H1 (cell line): Measurements from ENCODE around the gene POLDIP2. TPM values are rescaled to one million over a fixed set of nuclear protein-coding genes. Genes with fewer than 3 reads are reported as not detected.

Experiments
- CTCF ChIA-PET: fragments of 300-600 bp; sonication (Branson Sonifier 250); formaldehyde crosslinking; loops from one replicate; lab custom pipeline; 2021; ENCODE audit not compliant: partially characterized antibody; lab: Charles Lee
- POLR2A ChIA-PET: fragments of 300-600 bp; sonication (Branson Sonifier 250); formaldehyde crosslinking; loops from one replicate; lab custom pipeline; 2021; ENCODE audit warnings: inconsistent platforms; ENCODE audit not compliant: partially characterized antibody; lab: Charles Lee
- DNase-seq, 2 experiments: peaks; one replicate each; pipeline versions ENCODE4 v3.0.0 to v3.0.0-alpha.2; 2010 to 2022; ENCODE audit warnings: low spot score in 2 of 2, low read depth in 1 of 2, mixed read lengths in 1 of 2
- FAIRE-seq: peaks from 2 replicates; lab custom pipeline; 2011; peaks lifted over from hg19 to GRCh38; lab: Jason Lieb, UNC
- H2AFZ ChIP-seq: 2 replicates; pipeline ENCODE4 v1.8.1; 2012; ENCODE audit warnings: low read length, inconsistent platforms
- H2AK5ac ChIP-seq: 2 replicates; pipeline ENCODE4 v1.6.1; 2013; ENCODE audit warnings: low read depth, low read length
- H2BK120ac ChIP-seq: replicated peaks from 2 replicates; pipeline ENCODE3; 2013; ENCODE audit warnings: low read depth, low read length, inconsistent platforms
- H2BK12ac ChIP-seq: 2 replicates; pipeline ENCODE4 v1.6.1; 2013; ENCODE audit warnings: low read depth, low read length
- H2BK15ac ChIP-seq: 2 replicates; pipeline ENCODE4 v1.6.1; 2013; ENCODE audit warnings: low read length
- H2BK20ac ChIP-seq: 2 replicates; pipeline ENCODE4 v1.6.1; 2013; ENCODE audit warnings: low read length
- H2BK5ac ChIP-seq: 2 replicates; pipeline ENCODE4 v1.6.1; 2013; ENCODE audit warnings: low read depth, low read length
- H3K14ac ChIP-seq: 2 replicates; pipeline ENCODE4 v1.6.1; 2013; ENCODE audit warnings: inconsistent platforms; ENCODE audit not compliant: insufficient read length
- H3K18ac ChIP-seq: 2 replicates; pipeline ENCODE4 v1.6.1; 2013; ENCODE audit warnings: low read length; ENCODE audit errors: extremely low read depth
- H3K23ac ChIP-seq: 2 replicates; pipeline ENCODE4 v1.6.1; 2013; ENCODE audit warnings: inconsistent platforms; ENCODE audit not compliant: insufficient read length
- H3K23me2 ChIP-seq: 2 replicates; pipeline ENCODE4 v1.6.1; 2013; ENCODE audit warnings: low read depth, low read length
- H3K27ac ChIP-seq: 2 replicates; pipeline ENCODE4 v1.6.1; 2011; ENCODE audit warnings: low read depth, low read length, inconsistent platforms
- H3K27me3 ChIP-seq, 4 experiments: replicated peaks in 1 of 4; 1 replicate in 1 of 4; 2 replicates in 3 of 4; pipeline versions ENCODE4 v1.6.1 to v1.8.1; 2011 to 2013; ENCODE audit warnings: low read length in 3 of 4, mild to moderate bottlenecking in 3 of 4, inconsistent platforms in 2 of 4, mixed read lengths in 2 of 4, moderate library complexity in 1 of 4; ENCODE audit not compliant: control insufficient read depth in 3 of 4, insufficient read depth in 3 of 4; ENCODE audit errors: extremely low read depth in 1 of 4
- H3K36me3 ChIP-seq, 4 experiments: 2 replicates each; pipeline versions ENCODE4 v1.6.1 to v1.8.1; 2011 to 2013; ENCODE audit warnings: mild to moderate bottlenecking in 4 of 4, low read length in 3 of 4, moderate library complexity in 2 of 4, control low read depth in 1 of 4, inconsistent platforms in 1 of 4; ENCODE audit not compliant: insufficient read depth in 4 of 4, control insufficient read depth in 2 of 4
- H3K4ac ChIP-seq: replicated peaks from 2 replicates; pipeline ENCODE3; 2013; ENCODE audit warnings: low read length, low read depth, mixed read lengths, inconsistent platforms; ENCODE audit not compliant: insufficient read length
- H3K4me1 ChIP-seq, 4 experiments: replicated peaks in 1 of 4; 1 replicate in 1 of 4; 2 replicates in 3 of 4; pipeline versions ENCODE4 v1.6.1 to v1.8.1; 2011 to 2013; ENCODE audit warnings: low read length in 3 of 4, inconsistent platforms in 2 of 4, mixed read lengths in 1 of 4; ENCODE audit not compliant: insufficient read depth in 4 of 4, control insufficient read depth in 3 of 4
- H3K4me2 ChIP-seq, 2 experiments: 2 replicates each; pipeline versions ENCODE4 v1.6.1 to v1.8.1; 2011 to 2013; ENCODE audit warnings: low read depth in 2 of 2, low read length in 2 of 2, control low read depth in 1 of 2, inconsistent platforms in 1 of 2, mild to moderate bottlenecking in 1 of 2; ENCODE audit not compliant: insufficient read depth in 1 of 2
- H3K4me3 ChIP-seq, 4 experiments: fragments of 200-600, 300-600 bp in 1 of 4; sonication (generic), shearing (Covaris generic), sonication (Bioruptor Twin) in 1 of 4; 2 replicates each; pipeline versions ENCODE4 v1.5.1 to v1.8.1; 2011 to 2016; ENCODE audit warnings: low read length in 4 of 4, low read depth in 3 of 4, control low read depth in 2 of 4, inconsistent platforms in 2 of 4, mild to moderate bottlenecking in 2 of 4, mixed read lengths in 1 of 4, moderate library complexity in 1 of 4; ENCODE audit not compliant: insufficient read depth in 2 of 4; ENCODE audit errors: extremely low read depth in 1 of 4
- H3K56ac ChIP-seq: replicated peaks from 2 replicates; pipeline ENCODE3; 2013; ENCODE audit warnings: low read depth, mild to moderate bottlenecking, mixed read lengths, low read length, inconsistent platforms; ENCODE audit not compliant: insufficient read length
- H3K79me1 ChIP-seq: 2 replicates; pipeline ENCODE4 v1.6.1; 2013; ENCODE audit warnings: low read depth, low read length, control low read depth
- H3K79me2 ChIP-seq, 2 experiments: 2 replicates each; pipeline versions ENCODE4 v1.6.1 to v1.8.1; 2012 to 2013; ENCODE audit warnings: low read length in 2 of 2, mild to moderate bottlenecking in 2 of 2, inconsistent platforms in 1 of 2; ENCODE audit not compliant: insufficient read depth in 2 of 2, control insufficient read depth in 1 of 2
- H3K9ac ChIP-seq, 4 experiments: replicated peaks in 1 of 4; 1 replicate in 1 of 4; 2 replicates in 3 of 4; pipeline versions ENCODE4 v1.6.1 to v1.8.1; 2011 to 2013; ENCODE audit warnings: low read depth in 3 of 4, low read length in 3 of 4, control low read depth in 2 of 4, mild to moderate bottlenecking in 2 of 4, moderate library complexity in 2 of 4, inconsistent platforms in 1 of 4; ENCODE audit errors: extremely low read depth in 1 of 4
- H3K9me3 ChIP-seq, 2 experiments: 2 replicates each; pipeline versions ENCODE4 v1.6.1 to v1.8.1; 2012 to 2013; ENCODE audit warnings: mild to moderate bottlenecking in 2 of 2, moderate library complexity in 2 of 2, control low read depth in 1 of 2, inconsistent platforms in 1 of 2, low read depth in 1 of 2, low read length in 1 of 2, mixed read lengths in 1 of 2; ENCODE audit not compliant: insufficient read depth in 2 of 2
- H4K20me1 ChIP-seq, 2 experiments: replicated peaks in 1 of 2; 2 replicates each; pipeline versions ENCODE3 to v1.8.1; 2011 to 2013; ENCODE audit warnings: inconsistent platforms in 2 of 2, low read length in 2 of 2, mild to moderate bottlenecking in 1 of 2; ENCODE audit not compliant: insufficient read depth in 2 of 2, control insufficient read depth in 1 of 2
- H4K5ac ChIP-seq: 2 replicates; pipeline ENCODE4 v1.6.1; 2013; ENCODE audit warnings: low read length, low read depth, mixed read lengths, inconsistent platforms; ENCODE audit not compliant: insufficient read length
- H4K8ac ChIP-seq: 2 replicates; pipeline ENCODE4 v1.8.0; 2013; ENCODE audit warnings: mild to moderate bottlenecking, moderate library complexity, low read length, inconsistent platforms; ENCODE audit not compliant: insufficient read depth; ENCODE audit errors: extremely low read depth
- H4K91ac ChIP-seq: replicated peaks from 2 replicates; pipeline ENCODE3; 2013; ENCODE audit warnings: low read length, mixed read lengths, inconsistent platforms; ENCODE audit not compliant: insufficient read length
- CBX8 ChIP-seq: fragments of 300-800, 300-1000 bp; sonication (generic); IDR thresholded peaks from 2 replicates; pipeline ENCODE4 v1.7.1; 2016; ENCODE audit warnings: low read depth, low read length, borderline replicate concordance
- MAFK ChIP-seq: IDR thresholded peaks from 2 replicates; pipeline ENCODE4 v1.6.1; 2012; ENCODE audit warnings: low read depth, mild to moderate bottlenecking, improper control_type of control experiment, low read length
- WGBS, 2 experiments: shearing (Covaris generic) in 1 of 2; methylation state at CpG; one replicate each; pipeline versions ENCODE4 v1.1.6 to v1.1.7; 2013 to 2015; ENCODE audit warnings: low lambda C conversion rate in 2 of 2, mixed read lengths in 2 of 2, inconsistent platforms in 1 of 2, low coverage in 1 of 2, missing lambda C conversion rate in 1 of 2; ENCODE audit not compliant: insufficient replicate concordance in 2 of 2, insufficient coverage in 1 of 2, insufficient read length in 1 of 2; ENCODE audit errors: extremely low coverage in 1 of 2, missing lambda C conversion rate in 1 of 2; 5-methylcytosine and 5-hydroxymethylcytosine counted together
- polyA plus RNA-seq, 7 experiments: library from polyadenylated mRNA; depleted of rRNA in 3 of 7; stranded (reverse) in 5 of 7; unstranded in 2 of 7; fragments of >200 nt in 5 of 7; fragments of 200-250 nt in 2 of 7; gene quantifications; 1 replicate in 5 of 7; 2 replicates in 1 of 7; 4 replicates in 1 of 7; pipeline versions ENCODE4 v1.2.1 to v1.2.3, GENCODE V29; 2011 to 2013; ENCODE audit warnings: missing spikeins in 2 of 7, mixed read lengths in 2 of 7
- total RNA-seq: library from RNA; stranded (reverse); fragmentation: NEBNext Ultra II Directional; extraction: Animal tissue kit (Norgen Biotek cat#: 25700); gene quantifications from 2 replicates; pipeline ENCODE4 v1.2.1, GENCODE V29; 2021

POLDIP2 gene
- total and polyA plus RNA-seq, 2 of the 8 experiments (the other 6 are each of a cell fraction or from before 2014, with no cell fraction given): 74.0 to 76.1 TPM

GRCh38 chr17:28344011-28344410, 13.3 kb downstream of the POLDIP2 start:
- Histone ChIP-seq H2AFZ (no peak overlapping the region), H3K36me3 (peaks cover 13 to 44% (median 35%) of the 10 kb centered on the region in 4 experiments), H3K27ac (no peak overlapping the region), H3K4me2 (no peak overlapping the region), H3K18ac (no peak overlapping the region), H4K5ac (no peak overlapping the region), H2BK120ac (no peak overlapping the region), H3K27me3 (no peaks in the 10 kb centered on the region), H3K56ac (no peak overlapping the region), H3K4ac (no peak overlapping the region), H3K79me1 (peaks cover 3% of the 10 kb centered on the region; the same call in 1 of the 2 replicates), H2BK12ac (no peak overlapping the region), H3K79me2 (no peaks in the 10 kb centered on the region), H2BK15ac (no peak overlapping the region), H3K9me3 (no peaks in the 10 kb centered on the region), H2BK20ac (no peak overlapping the region), H3K4me1 (peaks cover 0 to 4% (median 0%) of the 10 kb centered on the region in 4 experiments; a peak in 3 of 7 replicates), H3K23me2 (no peaks in the 10 kb centered on the region), H3K9ac (no peak overlapping the region), H3K23ac (no peak overlapping the region), H2BK5ac (no peak overlapping the region; the same call in 1 of the 2 replicates), H2AK5ac (no peak overlapping the region), H4K20me1 (peaks cover 11 to 17% of the 10 kb centered on the region in 2 experiments), H4K8ac (no peak overlapping the region), H4K91ac (no peak overlapping the region), H3K4me3 (no peak overlapping the region), H3K14ac (no peak overlapping the region)
- CTCF ChIA-PET: interaction anchor here (0.7 kb wide), 1 partner anchor 82 kb away, joined by 3 read pairs; no protein-coding TSS in a partner anchor
- TF ChIP-seq MAFK: no peak
- TF ChIP-seq CBX8: no peak
- WGBS, 2 experiments: 86% methylated on average over 9 of the region's 9 CpGs; no CpG with 5 or more reads in 1 of the 2 experiments
- POLR2A ChIA-PET: interaction anchor here (1.0 to 9.7 kb wide), 5 partner anchors 8 to 41 kb away, joined by 3 to 92 read pairs (median 5); partner anchors contain the start of genes IFT20, POLDIP2 and TNFAIP1
- DNase-seq (no peak), FAIRE-seq (no peak)
